ENCODE data around the gene PRELID1.
A peak's percentile ranks its signal among the peaks of the same experiment; 100 is the strongest.
"Not testable (repeated sequence)": the region's sequence is repeated elsewhere in the genome, so short reads cannot be mapped to it uniquely, and the experiment has no call there.

Gene PRELID1

GRCh38 chr5:177297922-177298321, 5.7 kb upstream of the PRELID1 start:
- H3K4me1 ChIP-seq (ENCODE audit: control insufficient read depth in 2 of 2, insufficient read depth in 2 of 2, low read length in 2 of 2): peaks cover 49 to 51% of the 10 kb centered on the region in 2 donors
- H3K27ac ChIP-seq (ENCODE audit: low read depth in 2 of 2, low read length in 2 of 2): no peak overlapping the region
- H3K9ac ChIP-seq (ENCODE audit: low read depth in 1 of 2, low read length in 2 of 2): no peak overlapping the region
- H3K36me3 ChIP-seq (ENCODE audit: control insufficient read depth in 2 of 2, insufficient read depth in 2 of 2, low read length in 2 of 2): peaks cover 32 to 37% of the 10 kb centered on the region in 2 donors
- no peaks in the 10 kb centered on the region for H3K27me3 ChIP-seq (ENCODE audit: control insufficient read depth in 2 of 2, insufficient read depth in 2 of 2, low read length in 2 of 2)
- no peaks in the 10 kb centered on the region for H3K9me3 ChIP-seq (ENCODE audit: control insufficient read depth in 2 of 2, low read length in 2 of 2)
- no peak overlapping the region for H3K4me3 ChIP-seq (ENCODE audit: low read length in 2 of 2)

GRCh38 chr5:177299697-177300096, 3.9 kb upstream of the PRELID1 start:
- H3K4me3 ChIP-seq (ENCODE audit: low read length in 2 of 2): no peak overlapping the region
- peak overlapping the region in 1 of 2 donors; percentile 1 for H3K9ac ChIP-seq (ENCODE audit: low read depth in 1 of 2, low read length in 2 of 2)
- no peaks in the 10 kb centered on the region for H3K27me3 ChIP-seq (ENCODE audit: control insufficient read depth in 2 of 2, insufficient read depth in 2 of 2, low read length in 2 of 2)
- H3K9me3 ChIP-seq (ENCODE audit: control insufficient read depth in 2 of 2, low read length in 2 of 2): no peaks in the 10 kb centered on the region
- peaks cover 53 to 58% of the 10 kb centered on the region in 2 donors for H3K4me1 ChIP-seq (ENCODE audit: control insufficient read depth in 2 of 2, insufficient read depth in 2 of 2, low read length in 2 of 2)
- peaks cover 17 to 22% of the 10 kb centered on the region in 2 donors for H3K36me3 ChIP-seq (ENCODE audit: control insufficient read depth in 2 of 2, insufficient read depth in 2 of 2, low read length in 2 of 2)
- H3K27ac ChIP-seq (ENCODE audit: low read depth in 2 of 2, low read length in 2 of 2): peak overlapping the region; percentile 49 to 92

- Histone ChIP-seq H3K9ac (ENCODE audit: low read depth in 1 of 2, low read length in 2 of 2) (peak overlapping the region in 1 of 2 donors; percentile 97), H3K27ac (ENCODE audit: low read depth in 2 of 2, low read length in 2 of 2) (peak overlapping the region; percentile 87 to 92), H3K36me3 (ENCODE audit: control insufficient read depth in 2 of 2, insufficient read depth in 2 of 2, low read length in 2 of 2) (peaks cover 12 to 16% of the 10 kb centered on the region in 2 donors), H3K27me3 (ENCODE audit: control insufficient read depth in 2 of 2, insufficient read depth in 2 of 2, low read length in 2 of 2) (no peaks in the 10 kb centered on the region), H3K9me3 (ENCODE audit: control insufficient read depth in 2 of 2, low read length in 2 of 2) (no peaks in the 10 kb centered on the region), H3K4me1 (ENCODE audit: control insufficient read depth in 2 of 2, insufficient read depth in 2 of 2, low read length in 2 of 2) (peaks cover 58 to 65% of the 10 kb centered on the region in 2 donors), H3K4me3 (ENCODE audit: low read length in 2 of 2) (peak overlapping the region; percentile 3 to 49)
Measured at GRCh38 chr5:177300236-177300880, 3.2 kb upstream of the PRELID1 start.

- peaks cover 58 to 67% of the 10 kb centered on the region in 2 donors for H3K4me1 ChIP-seq (ENCODE audit: control insufficient read depth in 2 of 2, insufficient read depth in 2 of 2, low read length in 2 of 2)
- peaks cover 12 to 15% of the 10 kb centered on the region in 2 donors for H3K36me3 ChIP-seq (ENCODE audit: control insufficient read depth in 2 of 2, insufficient read depth in 2 of 2, low read length in 2 of 2)
- peak overlapping the region in 1 of 2 donors; percentile 97 for H3K9ac ChIP-seq (ENCODE audit: low read depth in 1 of 2, low read length in 2 of 2)
- H3K27me3 ChIP-seq (ENCODE audit: control insufficient read depth in 2 of 2, insufficient read depth in 2 of 2, low read length in 2 of 2): no peaks in the 10 kb centered on the region
- peak overlapping the region; percentile 87 to 92 for H3K27ac ChIP-seq (ENCODE audit: low read depth in 2 of 2, low read length in 2 of 2)
- no peaks in the 10 kb centered on the region for H3K9me3 ChIP-seq (ENCODE audit: control insufficient read depth in 2 of 2, low read length in 2 of 2)
- no peak overlapping the region for H3K4me3 ChIP-seq (ENCODE audit: low read length in 2 of 2)
Measured at GRCh38 chr5:177300951-177301350, 2.6 kb upstream of the PRELID1 start.

GRCh38 chr5:177301503-177302165, 2.0 kb upstream of the PRELID1 start:
- peak overlapping the region; percentile 14 to 83 for H3K4me3 ChIP-seq (ENCODE audit: low read length in 2 of 2)
- peaks cover 53 to 62% of the 10 kb centered on the region in 2 donors for H3K4me1 ChIP-seq (ENCODE audit: control insufficient read depth in 2 of 2, insufficient read depth in 2 of 2, low read length in 2 of 2)
- peak overlapping the region; percentile 87 to 92 for H3K27ac ChIP-seq (ENCODE audit: low read depth in 2 of 2, low read length in 2 of 2)
- no peaks in the 10 kb centered on the region for H3K27me3 ChIP-seq (ENCODE audit: control insufficient read depth in 2 of 2, insufficient read depth in 2 of 2, low read length in 2 of 2)
- no peaks in the 10 kb centered on the region for H3K9me3 ChIP-seq (ENCODE audit: control insufficient read depth in 2 of 2, low read length in 2 of 2)
- peak overlapping the region; percentile 86 to 97 for H3K9ac ChIP-seq (ENCODE audit: low read depth in 1 of 2, low read length in 2 of 2)
- H3K36me3 ChIP-seq (ENCODE audit: control insufficient read depth in 2 of 2, insufficient read depth in 2 of 2, low read length in 2 of 2): peaks cover 16 to 18% of the 10 kb centered on the region in 2 donors

- Histone ChIP-seq H3K9ac (ENCODE audit: low read depth in 1 of 2, low read length in 2 of 2) (peak overlapping the region; percentile 86 to 97), H3K4me1 (ENCODE audit: control insufficient read depth in 2 of 2, insufficient read depth in 2 of 2, low read length in 2 of 2) (peaks cover 51 to 57% of the 10 kb centered on the region in 2 donors), H3K9me3 (ENCODE audit: control insufficient read depth in 2 of 2, low read length in 2 of 2) (no peaks in the 10 kb centered on the region), H3K4me3 (ENCODE audit: low read length in 2 of 2) (peak overlapping the region; percentile 83 to 90), H3K27ac (ENCODE audit: low read depth in 2 of 2, low read length in 2 of 2) (peak overlapping the region; percentile 92), H3K27me3 (ENCODE audit: control insufficient read depth in 2 of 2, insufficient read depth in 2 of 2, low read length in 2 of 2) (no peaks in the 10 kb centered on the region), H3K36me3 (ENCODE audit: control insufficient read depth in 2 of 2, insufficient read depth in 2 of 2, low read length in 2 of 2) (peaks cover 23 to 26% of the 10 kb centered on the region in 2 donors)
Measured at GRCh38 chr5:177302354-177303110, 1.1 kb upstream of the PRELID1 start.

GRCh38 chr5:177303925-177304391, 359 bp downstream of the PRELID1 start:
- H3K27ac ChIP-seq (ENCODE audit: low read depth in 2 of 2, low read length in 2 of 2): peak overlapping the region; percentile 92

GRCh38 chr5:177304392-177305119, 957 bp downstream of the PRELID1 start:
- H3K4me3 ChIP-seq (ENCODE audit: low read length in 2 of 2): peak overlapping the region; percentile 90 to 98
- peaks cover 50 to 53% of the 10 kb centered on the region in 2 donors for H3K4me1 ChIP-seq (ENCODE audit: control insufficient read depth in 2 of 2, insufficient read depth in 2 of 2, low read length in 2 of 2)
- H3K9ac ChIP-seq (ENCODE audit: low read depth in 1 of 2, low read length in 2 of 2): peak overlapping the region; percentile 97
- H3K27ac ChIP-seq (ENCODE audit: low read depth in 2 of 2, low read length in 2 of 2): peak overlapping the region; percentile 92
- no peaks in the 10 kb centered on the region for H3K27me3 ChIP-seq (ENCODE audit: control insufficient read depth in 2 of 2, insufficient read depth in 2 of 2, low read length in 2 of 2)
- H3K36me3 ChIP-seq (ENCODE audit: control insufficient read depth in 2 of 2, insufficient read depth in 2 of 2, low read length in 2 of 2): peaks cover 22 to 24% of the 10 kb centered on the region in 2 donors
- no peaks in the 10 kb centered on the region for H3K9me3 ChIP-seq (ENCODE audit: control insufficient read depth in 2 of 2, low read length in 2 of 2)

More at GRCh38 chr5:177303925-177304391, 359 bp downstream of the PRELID1 start:
- H3K9me3 ChIP-seq (ENCODE audit: control insufficient read depth in 2 of 2, low read length in 2 of 2): no peaks in the 10 kb centered on the region
- H3K27me3 ChIP-seq (ENCODE audit: control insufficient read depth in 2 of 2, insufficient read depth in 2 of 2, low read length in 2 of 2): no peaks in the 10 kb centered on the region
- H3K4me1 ChIP-seq (ENCODE audit: control insufficient read depth in 2 of 2, insufficient read depth in 2 of 2, low read length in 2 of 2): peaks cover 53 to 56% of the 10 kb centered on the region in 2 donors
- peak overlapping the region; percentile 90 to 98 for H3K4me3 ChIP-seq (ENCODE audit: low read length in 2 of 2)
- peaks cover 22 to 23% of the 10 kb centered on the region in 2 donors for H3K36me3 ChIP-seq (ENCODE audit: control insufficient read depth in 2 of 2, insufficient read depth in 2 of 2, low read length in 2 of 2)
- peak overlapping the region; percentile 97 for H3K9ac ChIP-seq (ENCODE audit: low read depth in 1 of 2, low read length in 2 of 2)

GRCh38 chr5:177306103-177306640, 2.6 kb downstream of the PRELID1 start:
- not testable (repeated sequence) for H3K4me3 ChIP-seq (ENCODE audit: low read length in 2 of 2); H3K9ac ChIP-seq (ENCODE audit: low read depth in 1 of 2, low read length in 2 of 2); H3K27me3 ChIP-seq (ENCODE audit: control insufficient read depth in 2 of 2, insufficient read depth in 2 of 2, low read length in 2 of 2); H3K27ac ChIP-seq (ENCODE audit: low read depth in 2 of 2, low read length in 2 of 2); H3K9me3 ChIP-seq (ENCODE audit: control insufficient read depth in 2 of 2, low read length in 2 of 2)
- H3K36me3 ChIP-seq (ENCODE audit: control insufficient read depth in 2 of 2, insufficient read depth in 2 of 2, low read length in 2 of 2): peaks cover 22 to 24% of the 10 kb centered on the region in 2 donors
- peaks cover 35 to 51% of the 10 kb centered on the region in 2 donors for H3K4me1 ChIP-seq (ENCODE audit: control insufficient read depth in 2 of 2, insufficient read depth in 2 of 2, low read length in 2 of 2)
